ENCODE data around the gene ARNT2.

Gene ARNT2

DNA sequence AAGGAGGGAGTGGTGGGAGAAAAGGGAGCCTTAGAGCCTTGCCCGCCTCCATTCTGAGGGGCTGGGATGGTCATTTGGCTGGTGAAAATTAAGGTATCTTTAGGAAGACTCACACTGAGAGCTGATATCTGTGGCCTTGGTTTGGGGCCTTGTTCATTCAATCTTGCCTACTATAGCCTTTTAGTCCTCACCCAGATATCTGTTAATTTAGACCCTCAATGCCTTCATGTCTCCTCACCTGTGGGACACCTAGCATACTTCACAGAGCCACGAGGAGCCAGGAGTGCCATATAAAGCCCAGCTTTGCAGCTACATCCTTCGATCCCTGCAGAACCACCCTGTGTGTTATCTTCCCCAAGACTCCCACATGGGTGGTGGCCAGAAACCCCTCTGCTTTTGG lies 4.7 kb upstream of the ARNT2 start:
- no peak overlapping the region for H3K27ac Mint-ChIP-seq
- no peak for ATAC-seq
- no peak overlapping the region for H3K4me3 Mint-ChIP-seq
- peaks cover 49% of the 10 kb centered on the region for H3K27me3 Mint-ChIP-seq
- no peaks in the 10 kb centered on the region for H3K36me3 Mint-ChIP-seq
- H3K9me3 Mint-ChIP-seq, result no peaks in the 10 kb centered on the region
- no peaks in the 10 kb centered on the region for H3K4me1 Mint-ChIP-seq

DNA sequence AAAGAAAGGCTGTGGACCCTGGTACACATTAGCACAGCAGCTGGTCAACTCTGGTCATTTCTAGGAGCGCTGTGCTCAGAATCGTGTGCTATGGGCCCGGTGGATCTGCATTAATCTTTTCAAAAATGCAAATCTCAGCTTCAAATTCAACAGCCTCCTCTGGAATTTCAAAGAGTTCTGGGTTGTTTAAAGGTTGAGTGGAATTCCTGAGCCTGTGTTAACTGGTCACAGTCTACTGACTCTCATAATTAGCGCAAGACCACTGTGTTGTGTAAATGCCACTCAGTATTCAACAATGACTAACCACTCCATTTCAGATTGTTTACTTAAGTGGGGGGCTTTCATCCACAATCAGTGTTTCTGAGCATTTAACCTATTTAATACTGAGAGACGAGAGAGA lies 2.7 kb upstream of the ARNT2 start:
- H3K27ac Mint-ChIP-seq, result no peak overlapping the region
- H3K4me3 Mint-ChIP-seq, result no peak overlapping the region
- ATAC-seq, result no peak
- H3K9me3 Mint-ChIP-seq, result no peaks in the 10 kb centered on the region
- H3K36me3 Mint-ChIP-seq, result no peaks in the 10 kb centered on the region
- H3K27me3 Mint-ChIP-seq, result peaks cover 53% of the 10 kb centered on the region
- H3K4me1 Mint-ChIP-seq, result peaks cover 7% of the 10 kb centered on the region

DNA sequence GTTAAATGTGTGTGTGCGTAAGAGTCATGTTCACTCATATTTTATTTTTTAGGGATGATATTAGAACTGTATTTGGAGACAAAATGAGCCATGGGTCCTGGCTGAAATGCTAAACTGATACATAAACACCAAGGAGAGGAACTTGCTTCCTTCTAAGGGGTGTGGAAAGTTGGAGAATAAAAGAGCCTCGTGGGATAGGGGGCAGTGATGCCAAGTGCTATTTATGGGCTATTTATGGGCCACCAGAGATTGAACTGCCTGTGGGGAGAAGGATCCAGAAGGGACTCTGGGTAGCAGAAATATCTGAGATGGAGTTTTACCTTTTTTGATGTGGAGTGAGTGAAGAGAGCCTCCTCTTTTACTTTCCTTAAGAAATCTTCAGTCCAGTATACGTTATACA lies 1.8 kb upstream of the ARNT2 start:
- H3K4me1 Mint-ChIP-seq, result peaks cover 7% of the 10 kb centered on the region
- ATAC-seq, result no peak
- no peak overlapping the region for H3K4me3 Mint-ChIP-seq
- no peaks in the 10 kb centered on the region for H3K36me3 Mint-ChIP-seq
- H3K27ac Mint-ChIP-seq, result no peak overlapping the region
- peaks cover 51% of the 10 kb centered on the region for H3K27me3 Mint-ChIP-seq
- H3K9me3 Mint-ChIP-seq, result no peaks in the 10 kb centered on the region

DNA sequence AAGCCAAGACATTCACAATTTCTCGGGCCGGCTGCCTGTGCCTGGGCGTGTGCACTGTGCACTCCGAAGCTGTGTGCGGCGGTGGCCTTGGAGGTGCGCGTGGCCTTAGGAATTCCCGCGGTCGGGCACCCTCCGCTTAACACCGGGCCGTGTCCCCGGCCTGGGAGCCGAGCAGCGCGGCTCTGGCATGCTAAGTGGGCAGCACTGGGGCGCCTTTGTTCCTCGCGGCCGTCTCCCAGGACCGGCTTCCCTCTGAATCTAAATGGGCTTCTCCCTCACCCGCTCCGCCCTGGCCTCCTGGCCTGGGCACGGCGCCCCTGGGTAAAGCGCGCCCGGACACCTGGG lies 498 bp upstream of the ARNT2 start:
- no peak for ATAC-seq
- Mint-ChIP-seq H3K36me3 (no peaks in the 10 kb centered on the region), H3K27ac (no peak overlapping the region), H3K27me3 (peaks cover 62% of the 10 kb centered on the region), H3K4me1 (peaks cover 7% of the 10 kb centered on the region), H3K4me3 (no peak overlapping the region), H3K9me3 (no peaks in the 10 kb centered on the region)

DNA sequence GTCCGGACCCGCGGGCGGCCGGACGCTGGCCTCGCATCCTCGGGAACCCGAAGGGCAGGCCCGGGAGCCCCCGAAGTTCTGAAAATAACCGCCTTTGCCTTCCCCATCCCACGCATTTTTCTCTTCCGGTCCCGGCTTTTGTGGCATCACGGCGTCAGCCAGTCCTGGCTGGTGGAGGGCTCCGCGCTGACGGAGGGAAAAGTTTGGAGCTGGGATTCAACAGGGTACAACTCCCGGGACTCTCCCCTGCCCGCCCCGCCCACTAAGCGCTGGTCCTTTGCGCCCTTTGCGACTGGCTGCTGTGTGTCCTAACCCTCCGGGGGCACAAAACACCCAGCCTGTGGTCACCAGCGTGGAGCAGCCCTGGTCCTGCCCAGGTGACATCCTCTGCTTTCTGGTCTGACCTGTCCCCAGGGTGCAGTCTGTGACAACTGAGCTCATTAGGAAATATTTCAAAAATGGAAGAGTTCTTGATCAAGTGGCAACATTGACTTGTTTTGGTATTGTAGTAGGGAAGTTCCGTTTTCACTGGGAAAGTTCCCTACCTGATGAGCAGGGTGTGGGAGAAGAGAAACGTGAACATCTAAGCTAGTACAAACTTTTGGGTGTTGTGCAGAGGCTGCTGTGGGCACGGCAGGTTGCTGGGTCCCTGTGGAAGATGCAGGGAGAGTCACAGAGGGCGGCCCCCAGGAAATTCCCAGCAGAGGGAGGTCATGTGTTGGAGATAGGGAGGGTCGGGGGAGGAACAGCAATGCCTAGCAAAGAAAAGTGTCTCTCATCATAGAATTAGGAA lies 775 bp downstream of the ARNT2 start:
- H3K36me3 Mint-ChIP-seq, result no peaks in the 10 kb centered on the region
- H3K27ac Mint-ChIP-seq, result no peak overlapping the region
- peaks cover 70% of the 10 kb centered on the region for H3K27me3 Mint-ChIP-seq
- peak; percentile 56 for ATAC-seq
- peaks cover 7% of the 10 kb centered on the region for H3K4me1 Mint-ChIP-seq
- H3K9me3 Mint-ChIP-seq, result no peaks in the 10 kb centered on the region
- peak overlapping the region; percentile 21 for H3K4me3 Mint-ChIP-seq

DNA sequence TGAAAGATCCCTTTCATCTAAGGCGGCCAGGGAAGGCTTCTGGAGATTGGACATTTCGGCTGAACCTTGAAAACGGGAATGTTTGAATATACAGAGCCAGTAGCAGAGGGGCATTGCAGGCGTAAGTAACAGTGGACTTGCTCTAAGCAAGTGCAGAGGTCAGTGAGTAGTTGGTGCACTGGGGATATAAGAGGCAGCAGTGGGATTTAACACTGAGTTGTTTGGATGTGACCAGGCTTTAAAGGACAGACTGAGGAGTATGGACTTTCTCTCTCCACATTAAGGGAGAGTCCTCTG lies 1.3 kb downstream of the ARNT2 start:
- H3K27me3 Mint-ChIP-seq, result peaks cover 67% of the 10 kb centered on the region
- H3K9me3 Mint-ChIP-seq, result no peaks in the 10 kb centered on the region
- H3K36me3 Mint-ChIP-seq, result no peaks in the 10 kb centered on the region
- ATAC-seq, result no peak
- no peak overlapping the region for H3K4me3 Mint-ChIP-seq
- peaks cover 7% of the 10 kb centered on the region for H3K4me1 Mint-ChIP-seq
- H3K27ac Mint-ChIP-seq, result no peak overlapping the region

DNA sequence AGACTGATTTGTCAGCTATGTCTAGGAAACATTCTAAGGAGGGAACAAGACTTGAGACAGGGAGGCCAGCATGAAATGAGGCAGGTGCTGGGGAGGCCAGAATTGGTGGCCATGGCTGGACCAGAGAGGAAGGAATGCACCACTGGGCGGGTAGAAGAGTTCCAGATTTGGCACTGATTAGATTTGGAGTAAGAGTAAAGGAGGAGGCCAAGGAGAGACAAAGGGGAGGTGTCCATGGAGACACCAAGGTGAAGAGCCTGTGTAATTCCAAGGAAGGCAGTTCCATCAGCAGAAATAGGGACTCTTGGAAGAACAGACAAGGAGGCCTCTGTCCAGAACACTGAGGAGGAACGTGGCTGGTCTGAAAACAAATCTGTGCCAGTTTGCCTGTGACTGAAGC lies 1.8 kb downstream of the ARNT2 start:
- no peaks in the 10 kb centered on the region for H3K36me3 Mint-ChIP-seq
- no peak overlapping the region for H3K4me3 Mint-ChIP-seq
- peaks cover 65% of the 10 kb centered on the region for H3K27me3 Mint-ChIP-seq
- peaks cover 7% of the 10 kb centered on the region for H3K4me1 Mint-ChIP-seq
- no peak for ATAC-seq
- no peak overlapping the region for H3K27ac Mint-ChIP-seq
- no peaks in the 10 kb centered on the region for H3K9me3 Mint-ChIP-seq

DNA sequence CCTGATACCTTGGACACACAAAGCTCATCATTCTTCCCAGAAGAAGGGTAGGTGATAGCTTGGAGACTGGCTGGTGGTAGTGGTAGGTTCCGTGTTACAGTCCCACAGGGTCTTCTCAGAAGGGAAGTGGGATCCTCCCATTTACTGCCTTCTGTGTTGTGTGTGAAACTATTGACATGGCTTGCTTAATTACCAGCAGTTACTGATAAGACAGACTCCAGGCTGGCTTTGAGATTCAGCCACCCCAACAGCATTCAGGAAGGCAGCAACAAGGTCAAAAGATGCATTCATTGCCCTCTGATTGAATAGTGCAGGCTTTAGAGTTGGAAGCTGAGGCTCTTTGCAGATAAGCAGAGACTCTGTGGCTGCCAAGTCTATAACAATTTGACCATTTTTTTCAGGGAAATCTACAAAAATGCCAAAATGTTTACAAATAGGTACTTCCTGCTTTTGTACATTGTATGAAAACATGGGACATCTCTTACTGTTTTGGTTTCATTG lies 7.7 kb downstream of the ARNT2 start:
- Mint-ChIP-seq H3K4me1 (no peaks in the 10 kb centered on the region), H3K27ac (no peak overlapping the region), H3K4me3 (no peak overlapping the region), H3K36me3 (no peaks in the 10 kb centered on the region), H3K27me3 (peaks cover 53% of the 10 kb centered on the region), H3K9me3 (no peaks in the 10 kb centered on the region)
- ATAC-seq, result no peak

DNA sequence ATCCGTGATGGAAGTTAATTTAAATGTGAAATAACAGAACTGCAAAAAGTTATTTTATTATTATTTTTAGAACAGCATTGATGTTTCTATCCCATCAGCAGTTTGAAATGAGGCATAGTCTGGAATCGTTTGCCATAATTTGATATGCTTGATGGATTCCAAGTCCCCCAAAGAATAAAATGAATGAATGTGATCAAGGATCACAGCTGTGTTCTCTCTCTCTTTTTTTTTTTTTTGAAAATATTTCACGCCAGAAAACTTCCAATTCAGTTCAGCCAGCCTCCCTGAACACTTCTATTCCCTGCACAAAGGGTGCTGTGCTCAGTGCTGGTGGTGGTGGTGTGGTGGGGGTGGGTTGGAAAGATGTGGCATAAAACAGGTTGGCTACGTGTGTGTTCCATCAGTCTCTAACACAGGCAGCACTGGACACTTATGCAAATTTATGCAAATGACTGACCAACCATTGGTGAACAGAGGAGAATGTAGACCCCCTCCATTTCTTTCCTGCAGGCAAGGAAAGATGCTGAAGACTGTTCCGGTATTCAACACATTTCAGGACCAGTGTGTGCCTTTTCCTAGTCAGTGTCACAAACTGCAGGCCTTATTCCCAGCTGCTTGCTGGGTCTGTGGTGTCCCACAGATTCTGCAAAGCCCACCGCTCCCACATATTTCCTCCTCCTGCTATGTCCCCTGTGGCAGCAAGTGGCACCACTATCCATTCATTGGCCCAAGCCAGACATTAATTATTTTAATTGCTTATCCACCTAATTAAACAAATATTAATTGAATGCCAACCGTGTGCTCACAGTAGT lies 10.6 kb downstream of the ARNT2 start:
- H3K36me3 Mint-ChIP-seq, result no peaks in the 10 kb centered on the region
- no peaks in the 10 kb centered on the region for H3K9me3 Mint-ChIP-seq
- no peak for ATAC-seq
- H3K4me1 Mint-ChIP-seq, result no peaks in the 10 kb centered on the region
- H3K27ac Mint-ChIP-seq, result no peak overlapping the region
- no peak overlapping the region for H3K4me3 Mint-ChIP-seq
- H3K27me3 Mint-ChIP-seq, result peaks cover 55% of the 10 kb centered on the region

DNA sequence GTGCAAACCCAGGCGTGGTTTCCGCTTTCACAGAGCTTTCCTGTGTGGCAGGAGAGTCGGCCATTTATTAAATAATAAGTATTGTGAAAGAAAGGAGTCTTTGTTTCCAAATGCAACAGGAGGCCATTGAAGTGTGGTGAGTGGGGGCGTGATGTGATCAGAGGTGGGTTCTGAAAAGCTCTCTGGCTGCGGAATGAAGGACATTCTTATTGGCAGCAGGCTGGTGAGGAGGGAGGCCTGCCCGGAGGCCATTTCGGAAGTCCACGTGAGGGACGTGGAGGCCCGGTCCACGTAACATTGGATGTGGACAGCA lies 11.1 kb downstream of the ARNT2 start:
- Mint-ChIP-seq H3K9me3 (no peaks in the 10 kb centered on the region), H3K27me3 (peaks cover 54% of the 10 kb centered on the region), H3K36me3 (no peaks in the 10 kb centered on the region), H3K4me1 (no peaks in the 10 kb centered on the region), H3K4me3 (no peak overlapping the region), H3K27ac (no peak overlapping the region)
- no peak for ATAC-seq

DNA sequence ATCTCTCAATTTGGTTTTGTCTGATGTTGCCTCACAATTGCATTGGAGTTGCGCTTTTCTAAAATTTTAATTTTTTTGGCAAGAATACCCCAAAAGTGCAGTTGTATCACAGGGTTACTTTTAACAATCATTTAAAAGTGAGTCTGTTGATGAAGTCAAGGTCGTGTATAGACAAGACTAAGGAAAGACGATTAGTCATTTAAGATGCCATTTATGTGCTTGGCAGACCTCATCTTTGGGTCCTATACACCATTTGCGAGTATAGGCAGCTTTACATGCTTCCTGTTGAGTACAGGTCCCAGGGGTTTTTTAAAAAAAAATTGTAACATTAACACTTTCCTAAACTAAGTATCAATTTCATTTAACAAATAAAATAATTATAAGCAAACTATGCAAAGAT lies 12.5 kb downstream of the ARNT2 start:
- Mint-ChIP-seq H3K4me1 (no peaks in the 10 kb centered on the region), H3K36me3 (no peaks in the 10 kb centered on the region), H3K9me3 (no peaks in the 10 kb centered on the region), H3K27me3 (peaks cover 54% of the 10 kb centered on the region), H3K4me3 (no peak overlapping the region), H3K27ac (no peak overlapping the region)
- ATAC-seq, result no peak

DNA sequence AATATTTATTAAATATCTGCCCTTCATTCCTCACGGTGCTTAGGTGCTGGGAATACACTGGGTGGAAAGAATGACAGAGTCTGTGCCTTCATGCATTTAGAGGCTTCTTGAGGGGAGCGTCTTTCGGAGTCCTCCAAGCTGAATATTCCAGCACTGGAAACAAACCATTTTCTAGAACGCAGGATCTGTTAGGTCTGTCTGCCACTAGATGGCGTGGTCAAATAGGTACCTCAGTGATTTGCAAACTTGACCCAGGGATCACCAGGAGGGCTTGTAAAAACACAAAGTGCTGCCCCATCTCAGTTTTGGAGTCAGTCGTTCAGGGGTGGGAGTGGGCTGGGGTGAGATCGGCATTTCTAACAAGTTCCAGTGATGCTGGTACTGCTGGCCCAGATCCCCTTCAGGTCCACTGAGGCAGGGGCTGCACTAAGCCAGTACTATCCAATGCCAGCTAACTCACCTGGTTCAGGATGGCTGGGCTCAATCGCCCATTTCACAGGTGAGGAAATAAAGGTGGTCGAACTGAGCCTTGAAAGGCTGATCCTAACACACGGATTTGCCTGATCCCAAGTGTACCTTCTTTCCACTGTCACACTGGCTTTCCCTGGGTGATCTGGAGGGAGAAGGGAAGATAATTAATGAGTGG lies 14.8 kb downstream of the ARNT2 start:
- no peak for ATAC-seq
- no peak overlapping the region for H3K4me3 Mint-ChIP-seq
- H3K36me3 Mint-ChIP-seq, result no peaks in the 10 kb centered on the region
- no peaks in the 10 kb centered on the region for H3K4me1 Mint-ChIP-seq
- H3K9me3 Mint-ChIP-seq, result no peaks in the 10 kb centered on the region
- peaks cover 44% of the 10 kb centered on the region for H3K27me3 Mint-ChIP-seq
- no peak overlapping the region for H3K27ac Mint-ChIP-seq

DNA sequence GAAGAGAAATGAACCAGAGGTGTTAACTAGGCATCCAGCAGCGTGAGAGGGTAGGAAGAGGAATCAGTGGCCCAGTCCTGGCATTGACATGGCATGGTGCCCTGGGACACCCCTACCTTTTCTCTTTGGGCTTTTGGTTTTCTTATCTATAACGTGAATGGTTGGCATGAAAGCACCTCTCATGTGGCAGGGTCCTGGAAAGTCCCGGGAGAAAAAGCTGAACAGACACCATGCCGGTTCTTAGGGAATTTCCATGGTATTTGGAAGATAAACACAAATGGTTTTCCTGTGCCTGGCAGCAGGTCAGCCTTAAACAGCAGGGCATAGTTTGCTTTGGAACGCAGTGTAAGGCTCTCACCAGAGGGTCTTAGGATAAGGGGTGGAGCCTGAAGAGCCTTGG lies 15.4 kb downstream of the ARNT2 start:
- no peak for ATAC-seq
- no peaks in the 10 kb centered on the region for H3K9me3 Mint-ChIP-seq
- peaks cover 44% of the 10 kb centered on the region for H3K27me3 Mint-ChIP-seq
- H3K27ac Mint-ChIP-seq, result no peak overlapping the region
- H3K4me3 Mint-ChIP-seq, result no peak overlapping the region
- H3K4me1 Mint-ChIP-seq, result no peaks in the 10 kb centered on the region
- no peaks in the 10 kb centered on the region for H3K36me3 Mint-ChIP-seq

DNA sequence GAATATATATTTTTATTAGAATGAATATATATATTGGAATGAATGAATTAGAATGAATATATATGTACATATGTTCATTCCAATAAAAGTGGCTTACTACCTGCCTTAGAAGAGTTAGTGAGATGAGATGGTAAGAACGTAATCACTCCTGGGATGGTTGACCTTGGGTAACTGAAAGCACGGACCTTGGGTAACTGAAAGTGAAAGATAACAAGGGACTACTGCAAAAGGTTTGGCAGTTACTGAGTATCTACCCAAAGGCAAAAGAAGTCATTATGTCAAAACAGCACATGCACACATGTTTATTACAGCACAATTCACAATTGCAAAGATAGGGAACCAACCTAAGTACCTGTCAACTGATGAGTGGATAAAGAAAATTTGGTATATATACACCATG lies 16.5 kb downstream of the ARNT2 start:
- Mint-ChIP-seq H3K4me3 (no peak overlapping the region), H3K27me3 (peaks cover 38% of the 10 kb centered on the region), H3K27ac (no peak overlapping the region), H3K4me1 (no peaks in the 10 kb centered on the region), H3K36me3 (no peaks in the 10 kb centered on the region), H3K9me3 (no peaks in the 10 kb centered on the region)
- ATAC-seq, result no peak

DNA sequence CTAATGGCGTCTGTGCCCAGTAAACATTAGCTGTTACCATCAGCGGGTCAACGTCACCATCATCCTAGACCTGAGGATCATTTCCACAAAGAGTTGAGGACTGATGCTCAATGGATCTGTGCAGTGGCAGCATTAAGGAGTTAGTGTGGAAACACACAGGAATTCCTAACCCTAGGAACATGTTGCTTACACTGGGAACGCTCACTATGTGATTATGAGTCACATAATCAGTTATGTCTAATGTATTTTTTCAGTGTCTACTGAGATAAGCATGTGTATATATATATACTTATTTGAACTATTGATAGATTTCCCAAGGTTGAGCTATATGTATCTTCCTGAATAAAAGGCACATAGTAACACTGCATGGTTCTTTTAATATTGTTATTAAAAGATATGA lies 19.0 kb downstream of the ARNT2 start:
- H3K27ac Mint-ChIP-seq, result no peak overlapping the region
- H3K27me3 Mint-ChIP-seq, result peaks cover 16% of the 10 kb centered on the region
- no peak for ATAC-seq
- no peaks in the 10 kb centered on the region for H3K9me3 Mint-ChIP-seq
- no peak overlapping the region for H3K4me3 Mint-ChIP-seq
- H3K4me1 Mint-ChIP-seq, result no peaks in the 10 kb centered on the region
- no peaks in the 10 kb centered on the region for H3K36me3 Mint-ChIP-seq

DNA sequence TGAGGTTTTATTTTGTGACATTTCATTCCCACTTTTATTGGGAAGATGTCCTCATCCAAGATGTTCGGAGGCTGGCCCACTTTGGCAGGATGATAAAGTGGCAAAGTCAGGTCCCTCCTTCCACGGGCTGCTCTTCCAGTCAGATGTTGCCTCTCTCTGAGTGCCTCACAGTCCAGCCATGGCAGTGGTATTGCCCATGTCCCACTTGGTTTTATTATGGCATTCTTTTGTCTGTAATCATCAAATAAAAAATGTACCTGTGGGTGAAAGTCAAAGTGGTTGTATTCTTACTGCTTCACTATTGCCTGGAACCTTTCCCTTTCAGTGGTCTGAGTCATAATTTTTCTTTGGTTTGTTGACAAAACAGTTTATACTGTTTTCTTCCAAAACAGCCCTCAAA lies 20.2 kb downstream of the ARNT2 start:
- H3K9me3 Mint-ChIP-seq, result no peaks in the 10 kb centered on the region
- no peak for ATAC-seq
- H3K4me3 Mint-ChIP-seq, result no peak overlapping the region
- no peaks in the 10 kb centered on the region for H3K4me1 Mint-ChIP-seq
- no peak overlapping the region for H3K27ac Mint-ChIP-seq
- H3K36me3 Mint-ChIP-seq, result no peaks in the 10 kb centered on the region
- H3K27me3 Mint-ChIP-seq, result peaks cover 6% of the 10 kb centered on the region
